GM18951 (cell line): ENCODE data around the gene GLI3.

Experiments
- POLR2A ChIP-seq: IDR thresholded peaks from 4 replicates; pipeline ENCODE4 v1.6.1; 2011; ENCODE audit warnings: mild to moderate bottlenecking; ENCODE audit not compliant: insufficient read length, insufficient read depth; ENCODE audit errors: extremely low read depth
- in situ Hi-C: fragments of 300-500 bp; cut with MboI; formaldehyde crosslinking; loops from one replicate; pipeline ENCODE4 v1.12.0; 2022; ENCODE audit warnings: low sequenced_read_pairs, mixed read lengths, inconsistent platforms; ENCODE audit not compliant: unreplicated experiment

GLI3 gene

DNA sequence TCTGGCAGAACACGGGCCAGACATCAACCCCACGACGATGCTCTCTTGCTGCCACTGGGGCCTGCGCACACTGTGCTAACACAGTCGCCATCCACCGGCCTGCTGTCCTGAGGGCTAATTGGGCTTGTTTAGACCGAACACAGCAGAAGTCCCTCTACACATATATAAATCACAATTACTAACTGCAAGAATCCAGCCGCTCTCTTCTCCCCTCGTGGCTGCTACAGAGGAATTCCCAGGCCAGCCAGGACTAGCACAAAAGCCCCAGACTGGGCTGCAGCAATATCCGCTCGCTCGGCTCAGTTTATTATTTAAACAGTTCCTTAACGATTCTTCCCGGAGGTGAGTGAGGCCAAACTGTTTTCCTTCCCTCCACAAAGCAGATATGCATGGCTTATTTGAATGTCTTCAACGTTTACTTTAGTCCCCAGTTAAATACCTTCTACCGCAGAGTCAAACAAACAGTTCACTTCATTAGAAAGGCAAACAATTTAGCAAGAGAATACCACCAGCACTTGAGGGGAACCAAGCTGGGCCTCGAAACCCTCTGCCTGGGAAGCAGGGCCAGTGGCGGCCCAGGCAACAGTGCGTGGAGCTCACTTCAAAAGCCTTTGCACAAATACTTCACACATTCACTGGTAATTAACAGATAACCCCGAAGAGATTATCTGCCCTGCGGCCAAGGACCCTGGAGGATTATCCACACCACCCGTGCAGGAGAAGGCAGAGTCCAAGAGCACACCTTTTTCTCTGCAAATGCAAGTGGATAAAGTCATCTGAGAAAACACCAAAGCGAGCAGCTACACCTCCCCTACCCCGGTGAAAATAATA lies 145.3 kb downstream of the GLI3 start:
- TF ChIP-seq POLR2A: no peak
- in situ Hi-C loops: no loop called here

DNA sequence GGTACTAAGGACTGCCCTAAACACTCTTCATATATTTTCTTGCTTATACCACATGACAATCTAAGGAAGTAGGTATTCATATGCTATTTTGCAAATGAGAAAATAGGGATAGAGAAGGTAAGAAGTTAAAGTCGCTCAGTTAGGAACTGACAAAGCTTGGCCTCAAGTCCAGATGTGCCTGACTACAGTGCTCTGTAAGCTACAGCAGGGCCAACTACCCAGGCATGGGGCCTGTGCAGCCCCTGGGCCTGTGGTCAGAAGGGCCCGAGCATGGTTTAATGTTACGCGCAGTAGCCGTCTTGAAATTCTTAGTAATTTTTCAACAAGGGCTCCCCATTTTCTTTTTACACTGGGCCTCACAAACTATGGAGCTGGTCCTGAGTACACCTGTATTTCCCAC lies 146.2 kb downstream of the GLI3 start:
- no peak for TF ChIP-seq POLR2A
- in situ Hi-C loops: no loop called here

DNA sequence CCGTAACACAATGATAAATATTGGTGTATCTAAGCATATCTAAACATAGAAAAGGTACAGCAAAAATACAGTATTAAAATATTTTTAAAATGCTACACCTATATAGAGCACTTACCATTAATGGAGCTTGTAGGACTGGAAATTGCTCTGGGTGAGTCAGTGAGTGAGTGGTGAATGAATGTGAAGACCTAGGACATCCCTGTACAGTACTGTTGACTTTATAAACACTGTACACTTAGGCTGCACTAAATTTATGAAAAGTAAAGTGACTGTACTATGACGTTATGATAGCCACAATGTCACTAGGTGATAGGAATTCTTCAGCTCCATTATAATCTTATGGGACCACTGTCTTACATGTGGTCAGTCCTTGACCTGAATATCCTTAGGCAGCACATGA lies 147.0 kb downstream of the GLI3 start:
- TF ChIP-seq POLR2A: no peak
- in situ Hi-C loops: no loop called here

DNA sequence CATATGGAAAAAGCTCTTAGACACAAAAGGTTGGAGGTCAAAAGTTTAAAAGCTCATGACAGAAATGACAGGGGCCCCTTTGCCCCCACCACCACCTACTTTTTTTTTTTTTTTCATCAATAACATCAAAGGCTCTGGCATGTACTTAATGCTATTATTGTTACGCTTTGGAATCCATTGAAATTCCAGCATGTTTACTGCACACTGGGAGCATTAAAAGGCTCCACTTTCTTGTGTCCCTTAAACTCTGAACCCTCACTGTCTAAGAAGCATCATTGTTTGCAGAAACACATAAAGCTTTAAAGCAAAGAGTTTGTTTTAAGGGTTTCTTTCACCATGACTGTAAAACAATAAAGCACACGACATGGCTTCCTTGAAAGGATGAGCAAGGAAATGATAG lies 149.4 kb downstream of the GLI3 start:
- TF ChIP-seq POLR2A: no peak
- in situ Hi-C loops: no loop called here

DNA sequence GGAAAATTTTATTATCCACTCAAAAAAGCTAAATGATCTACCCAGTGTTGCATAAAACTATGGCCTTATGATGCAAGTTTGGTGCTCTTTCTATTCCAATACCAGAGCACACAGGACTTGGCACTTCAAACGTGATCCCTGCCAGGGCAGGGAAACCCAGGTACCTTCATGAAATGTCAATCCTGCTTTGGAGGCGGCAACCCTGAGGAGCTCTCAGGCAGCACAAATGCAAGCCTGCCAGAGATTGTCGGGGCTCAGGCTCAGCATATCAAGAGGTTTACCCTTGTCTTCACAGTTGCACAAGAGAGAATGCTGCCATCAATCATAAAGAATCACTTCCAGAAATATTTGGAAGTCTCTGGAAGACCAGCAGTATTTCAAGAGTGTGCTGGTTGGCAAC lies 151.5 kb downstream of the GLI3 start:
- in situ Hi-C loops: no loop called here
- TF ChIP-seq POLR2A: no peak

DNA sequence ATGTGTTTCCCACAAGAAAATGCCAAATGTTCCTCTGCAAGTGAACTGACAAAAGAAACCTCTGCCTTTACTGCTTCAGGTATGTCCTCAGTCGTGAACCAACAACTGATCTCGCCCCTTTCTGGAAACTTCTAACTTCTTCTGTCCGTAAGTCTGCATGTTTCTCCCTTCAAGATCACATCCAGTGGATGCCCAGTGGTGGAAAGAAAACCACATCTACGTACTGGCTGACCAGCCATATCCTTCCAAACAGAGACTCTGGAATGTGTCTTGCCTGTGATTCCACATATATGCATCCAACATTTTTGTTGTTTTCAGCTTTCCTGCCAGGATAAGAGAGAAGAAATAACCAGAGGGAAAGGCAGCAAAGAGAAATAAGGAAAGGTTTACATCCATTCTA lies 152.7 kb downstream of the GLI3 start:
- no peak for TF ChIP-seq POLR2A
- in situ Hi-C loops: no loop called here

DNA sequence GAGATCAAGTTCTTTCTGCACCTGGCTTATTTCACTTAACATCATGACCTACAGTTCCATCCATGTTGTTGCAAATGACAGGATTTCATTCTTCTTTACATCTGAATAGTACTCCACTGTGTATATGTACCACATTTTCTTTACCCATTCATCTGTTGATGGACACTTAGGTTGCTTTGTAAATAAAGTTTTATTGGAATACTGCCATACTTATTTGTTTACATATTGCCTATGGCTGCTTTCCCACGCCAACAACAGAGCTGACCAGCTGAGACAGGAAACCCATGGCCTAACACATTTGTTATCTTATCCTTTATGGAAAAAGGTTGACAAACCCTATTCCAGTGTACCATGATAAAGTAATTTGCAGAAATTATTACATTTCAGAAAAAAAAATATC lies 153.7 kb downstream of the GLI3 start:
- TF ChIP-seq POLR2A: no peak
- in situ Hi-C loops: no loop called here

DNA sequence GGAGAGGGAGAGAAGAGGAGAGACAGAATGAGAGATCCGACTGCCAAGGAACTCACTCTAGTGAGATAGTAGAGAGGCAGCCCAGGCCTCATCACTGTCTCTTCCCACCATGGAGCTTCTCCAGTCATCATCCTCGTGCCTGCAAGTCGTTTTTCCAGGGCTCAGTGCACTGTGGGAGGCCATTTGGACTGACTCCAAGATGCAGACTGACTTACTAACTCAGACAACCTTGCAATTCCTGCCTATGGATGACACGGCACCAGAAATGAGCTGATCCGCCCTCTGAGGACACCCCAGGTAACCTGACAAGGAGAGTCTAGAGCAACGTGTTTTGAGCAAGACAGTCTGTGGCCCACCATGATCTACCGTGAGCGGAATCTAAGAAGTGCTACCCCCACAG lies 154.9 kb downstream of the GLI3 start:
- in situ Hi-C loops: no loop called here
- TF ChIP-seq POLR2A: no peak

DNA sequence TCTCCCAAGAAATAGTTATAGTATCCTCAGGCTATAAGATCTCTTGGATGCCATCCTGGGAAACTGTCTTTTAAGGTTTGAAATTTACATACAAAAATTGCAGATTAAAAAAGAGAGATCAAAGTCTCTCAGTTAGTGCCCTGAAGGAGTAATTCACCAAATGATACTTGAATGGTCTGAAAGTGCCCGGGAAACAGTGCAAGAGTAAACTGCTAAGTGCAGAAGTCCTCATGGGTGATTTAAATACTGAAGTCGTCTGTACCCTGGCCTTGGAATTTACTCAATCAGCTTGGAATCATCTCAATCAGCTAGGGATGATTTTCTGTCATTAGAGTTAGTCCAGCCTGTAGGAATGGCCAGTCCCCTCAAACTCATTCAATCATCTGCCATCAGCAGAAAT lies 155.3 kb downstream of the GLI3 start:
- in situ Hi-C loops: no loop called here
- TF ChIP-seq POLR2A: no peak

DNA sequence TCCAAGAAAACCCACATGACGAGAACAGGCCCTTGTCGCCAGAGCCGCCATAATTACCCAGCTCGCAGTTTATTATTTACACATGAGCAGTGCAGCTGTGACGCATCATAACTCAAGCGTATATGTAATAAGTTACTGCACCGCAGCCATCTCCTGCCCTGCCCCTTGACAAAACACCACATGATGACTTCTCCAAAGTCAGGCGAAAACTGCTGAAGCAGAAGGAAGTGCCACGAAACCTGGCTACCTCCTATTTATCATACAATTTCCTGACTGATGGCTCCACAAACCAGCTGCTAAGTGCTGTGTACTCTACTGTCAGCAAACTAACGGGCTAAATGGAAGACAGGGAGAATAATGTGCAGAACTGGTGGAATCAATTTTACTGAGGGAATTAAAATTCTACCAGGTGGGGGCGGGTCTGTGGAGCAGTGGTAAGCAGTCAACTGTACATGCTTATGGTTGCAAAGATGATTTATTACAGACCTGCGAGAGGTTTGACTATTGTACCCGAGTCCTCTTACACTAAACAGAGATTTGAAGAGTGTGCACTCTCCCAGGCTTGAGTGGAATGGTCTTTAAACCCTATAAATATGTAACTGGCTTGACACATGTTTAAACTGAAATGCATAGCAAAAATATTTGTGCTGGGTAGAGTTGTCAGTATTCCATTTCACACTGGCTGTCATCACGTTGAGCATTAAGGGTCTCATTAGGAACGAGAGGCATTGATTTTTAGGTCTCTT lies 156.0 kb downstream of the GLI3 start:
- TF ChIP-seq POLR2A: no peak
- in situ Hi-C loops: no loop called here

DNA sequence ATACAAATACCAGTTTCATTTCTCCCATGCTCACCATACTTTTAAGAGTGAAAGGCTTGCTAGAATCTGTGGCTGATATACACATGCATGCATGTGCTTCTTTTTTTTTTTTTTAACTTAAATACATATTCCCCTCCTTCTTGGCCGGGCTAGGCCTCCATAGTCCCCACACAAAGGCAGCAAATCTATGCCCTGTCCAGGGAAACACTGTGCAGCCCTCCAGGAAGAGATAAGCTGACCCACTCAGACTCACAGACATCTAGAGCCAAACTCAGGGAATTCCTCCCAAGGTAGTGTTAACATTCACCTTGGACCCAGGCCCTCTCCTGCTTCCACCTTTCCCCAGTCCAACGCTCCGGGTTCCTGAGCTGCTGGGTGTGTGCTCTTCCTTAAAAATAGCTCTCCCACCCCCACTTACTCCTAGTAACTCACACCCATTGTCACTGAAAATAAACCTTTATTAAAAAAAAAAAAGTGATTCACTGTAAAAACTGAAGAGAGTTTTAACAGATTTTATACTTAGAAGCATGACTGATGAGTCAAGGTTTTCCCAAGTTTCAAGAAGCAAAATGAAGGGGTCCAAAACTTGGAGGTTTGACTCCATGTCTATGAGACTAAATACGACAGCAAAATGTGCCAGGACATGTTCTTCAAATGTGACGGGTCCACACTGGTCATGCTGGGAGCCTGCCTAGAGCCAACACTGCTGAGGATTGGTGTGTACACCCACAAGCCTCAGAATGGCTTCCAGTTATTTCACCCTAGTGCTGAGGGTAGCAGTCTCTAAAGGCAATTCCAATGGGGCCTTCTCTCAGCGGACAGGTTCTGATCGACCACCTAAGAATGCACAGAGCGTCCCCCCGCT lies 159.5 kb downstream of the GLI3 start:
- no peak for TF ChIP-seq POLR2A
- in situ Hi-C loops: no loop called here

DNA sequence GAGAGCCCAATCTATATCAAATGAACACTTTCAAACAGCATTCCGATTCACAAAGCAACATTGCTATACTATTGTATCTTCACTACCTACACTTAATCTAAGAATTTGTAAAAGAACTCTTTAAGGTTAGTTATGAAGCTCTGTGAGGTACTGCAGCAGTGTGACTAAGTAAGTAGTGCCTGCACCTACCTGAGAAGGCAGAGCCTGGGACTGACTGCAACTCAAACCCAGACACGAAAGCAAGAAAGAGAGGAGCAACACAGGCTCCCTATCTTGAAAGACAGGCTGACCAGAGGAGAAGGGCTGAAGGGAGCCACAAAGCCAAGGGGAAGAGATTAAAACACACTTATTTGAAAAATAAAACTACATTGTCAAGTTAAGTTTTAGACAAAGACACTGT lies 160.1 kb downstream of the GLI3 start:
- in situ Hi-C loops: no loop called here
- TF ChIP-seq POLR2A: no peak

DNA sequence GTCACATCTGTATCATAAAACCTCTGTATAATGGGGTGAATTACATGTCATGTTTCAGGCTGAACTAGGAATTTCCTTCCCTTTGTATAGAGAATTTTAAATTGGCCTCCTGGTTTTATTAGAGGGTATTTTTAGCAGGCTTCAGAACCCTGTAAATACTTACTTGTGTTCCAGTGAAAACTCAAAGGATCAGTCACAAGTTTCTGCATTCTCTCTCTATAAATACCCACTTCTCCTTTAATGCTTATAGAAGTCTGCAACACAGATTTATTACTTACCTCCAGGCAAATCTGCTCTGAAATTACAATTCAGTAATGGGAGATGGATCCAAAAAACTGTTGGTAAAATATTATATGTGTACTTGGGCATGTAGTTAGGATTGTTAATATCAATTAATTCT lies 161.6 kb downstream of the GLI3 start:
- TF ChIP-seq POLR2A: no peak
- in situ Hi-C loops: no loop called here
